HFF-Myc (cell line): ENCODE results near the gene LIPG.
A peak's percentile ranks its signal among the peaks of the same experiment; 100 is the strongest.
"Not testable (repeated sequence)": the region's sequence is repeated elsewhere in the genome, so short reads cannot be mapped to it uniquely, and the experiment has no call there.

ENCODE experiments used
- DNase-seq: peaks from one replicate; pipeline ENCODE4 v3.0.0-alpha.2; 2011; ENCODE audit warnings: low read depth; ENCODE audit errors: extremely low read depth
- H3K4me3 ChIP-seq: replicated peaks from 2 replicates; pipeline ENCODE4 v1.5.1; 2011; ENCODE audit warnings: low read depth, mild to moderate bottlenecking, control low read depth, low read length
- CTCF ChIP-seq: IDR thresholded peaks from 2 replicates; pipeline ENCODE4 v1.5.1; 2012; ENCODE audit warnings: mild to moderate bottlenecking, low read depth, low read length, control low read depth; ENCODE audit errors: missing control alignments

The LIPG gene

GRCh38 chr18:49561289-49562193, at the start of gene LIPG:
TSS of gene LIPG (plus strand) at chr18:49562057. CDS start at chr18:49562309, 252 bp downstream.
- peak; percentile 71 for DNase-seq
- TF ChIP-seq CTCF, result no peak
- H3K4me3 ChIP-seq, result peak within 1 kb of the TSS; percentile 53

GRCh38 chr18:49512876-49513275, 49.0 kb upstream of the LIPG start:
- DNase-seq, H3K4me3 ChIP-seq: not testable (repeated sequence)

- H3K4me3 ChIP-seq, result no peak overlapping the region
- no peak for TF ChIP-seq CTCF
- no peak for DNase-seq
Measured at GRCh38 chr18:49514577-49514976, 47.3 kb upstream of the LIPG start.

- not testable (repeated sequence) for DNase-seq, H3K4me3 ChIP-seq
Measured at GRCh38 chr18:49515003-49515402, 46.9 kb upstream of the LIPG start.

GRCh38 chr18:49515516-49515915, 46.3 kb upstream of the LIPG start:
- DNase-seq, result no peak
- H3K4me3 ChIP-seq, result no peak overlapping the region
- no peak for TF ChIP-seq CTCF

GRCh38 chr18:49517483-49517882, 44.4 kb upstream of the LIPG start:
- TF ChIP-seq CTCF, result no peak
- DNase-seq, result no peak
- H3K4me3 ChIP-seq, result no peak overlapping the region

GRCh38 chr18:49519101-49519971, 42.5 kb upstream of the LIPG start:
- TF ChIP-seq CTCF, result no peak
- DNase-seq, result no peak
- H3K4me3 ChIP-seq, result no peak overlapping the region
